IMR-90 (cell line): Measurements from ENCODE around the gene CLEC7A. TPM values are rescaled to one million over a fixed set of nuclear protein-coding genes. Genes with fewer than 3 reads are reported as not detected.

ENCODE experiments used
- ATAC-seq: fragments of 200-7000 bp; cut with Tn5 transposase; 2 replicates; pipeline ENCODE4 v1.9.1; 2020; ENCODE audit warnings: low read depth, mild to moderate bottlenecking, moderate library complexity
- BruUV-seq: library from RNA; stranded (reverse); fragments of 400-500 nt; replicated peaks from 2 replicates; lab custom pipeline; 2021; lab: Mats Ljungman, UMichigan
- CTCF ChIA-PET: fragments of 300-600 bp; formaldehyde crosslinking; extraction: SDS; loops from one replicate; lab custom pipeline; 2021; ENCODE audit warnings: antibody characterized with exemption; lab: Yijun Ruan, JAX
- POLR2A ChIA-PET: fragments of 300-600 bp; sonication (Branson Sonifier 250); formaldehyde crosslinking; loops from one replicate; lab custom pipeline; 2022; ENCODE audit warnings: antibody characterized with exemption; ENCODE audit not compliant: unreplicated experiment; lab: Charles Lee
- DNase-seq: peaks from one replicate; pipeline ENCODE4 v3.0.0; 2013
- H2AFZ ChIP-seq: replicated peaks from 2 replicates; pipeline ENCODE3; 2013; ENCODE audit warnings: low read length, mild to moderate bottlenecking; ENCODE audit not compliant: poor library complexity
- H2AK5ac ChIP-seq: 2 replicates; pipeline ENCODE4 v1.6.1; 2013; ENCODE audit warnings: low read depth, low read length, inconsistent platforms
- H2AK9ac ChIP-seq: replicated peaks from 2 replicates; pipeline ENCODE3; 2013; ENCODE audit warnings: mild to moderate bottlenecking, low read depth, low read length, moderate library complexity; ENCODE audit not compliant: poor library complexity
- H2BK120ac ChIP-seq: 2 replicates; pipeline ENCODE4 v1.6.1; 2013; ENCODE audit warnings: low read depth, low read length, inconsistent platforms
- H2BK15ac ChIP-seq: 3 replicates; pipeline ENCODE4 v1.6.1; 2013; ENCODE audit warnings: low read depth, low read length, inconsistent platforms
- H2BK20ac ChIP-seq: 2 replicates; pipeline ENCODE4 v1.6.1; 2013; ENCODE audit warnings: low read depth, mild to moderate bottlenecking, inconsistent platforms, low read length, moderate library complexity
- H2BK5ac ChIP-seq: 2 replicates; pipeline ENCODE4 v1.6.1; 2013; ENCODE audit warnings: mild to moderate bottlenecking, low read depth, low read length, inconsistent platforms; ENCODE audit not compliant: poor library complexity, severe bottlenecking
- H3K14ac ChIP-seq: replicated peaks from 2 replicates; pipeline ENCODE4 v1.6.1; 2013; ENCODE audit warnings: low read depth, low read length, inconsistent platforms
- H3K18ac ChIP-seq: 2 replicates; pipeline ENCODE4 v1.6.1; 2013; ENCODE audit warnings: low read depth, low read length, control low read depth
- H3K23ac ChIP-seq: 2 replicates; pipeline ENCODE4 v1.6.1; 2013; ENCODE audit warnings: low read depth, low read length, inconsistent platforms
- H3K27ac ChIP-seq: 2 replicates; pipeline ENCODE4 v1.5.1; 2013; ENCODE audit warnings: mild to moderate bottlenecking, control low read depth, low read length; ENCODE audit not compliant: insufficient read depth
- H3K27me3 ChIP-seq: 2 replicates; pipeline ENCODE4 v1.6.1; 2013; ENCODE audit warnings: low read length; ENCODE audit not compliant: control insufficient read depth, insufficient read depth
- H3K36me3 ChIP-seq: 2 replicates; pipeline ENCODE4 v1.6.1; 2013; ENCODE audit warnings: low read length, mixed read lengths; ENCODE audit not compliant: control insufficient read depth, insufficient read depth
- H3K4ac ChIP-seq: 2 replicates; pipeline ENCODE4 v1.6.1; 2013; ENCODE audit warnings: low read depth, low read length, inconsistent platforms
- H3K4me1 ChIP-seq: 2 replicates; pipeline ENCODE4 v1.6.1; 2013; ENCODE audit warnings: low read length, mixed read lengths; ENCODE audit not compliant: control insufficient read depth, insufficient read depth
- H3K4me2 ChIP-seq: 2 replicates; pipeline ENCODE4 v1.6.1; 2013; ENCODE audit warnings: low read depth, mild to moderate bottlenecking, control low read depth, low read length, moderate library complexity
- H3K4me3 ChIP-seq: 2 replicates; pipeline ENCODE4 v1.5.1; 2013; ENCODE audit warnings: low read depth, mild to moderate bottlenecking, control low read depth, low read length, moderate library complexity; ENCODE audit not compliant: insufficient read depth
- H3K56ac ChIP-seq: 2 replicates; pipeline ENCODE4 v1.6.1; 2013; ENCODE audit warnings: low read length, inconsistent platforms; ENCODE audit not compliant: insufficient read depth; ENCODE audit errors: extremely low read depth
- H3K79me1 ChIP-seq, 2 experiments: 2 replicates each; pipeline ENCODE4 v1.6.1; 2013; ENCODE audit warnings: low read length in 2 of 2, inconsistent platforms in 1 of 2, low read depth in 1 of 2
- H3K9ac ChIP-seq: 2 replicates; pipeline ENCODE4 v1.6.1; 2013; ENCODE audit warnings: low read depth, low read length, control low read depth
- H3K9me1 ChIP-seq: 2 replicates; pipeline ENCODE4 v1.6.1; 2013; ENCODE audit warnings: low read length, inconsistent platforms; ENCODE audit not compliant: insufficient read depth
- H3K9me3 ChIP-seq: 2 replicates; pipeline ENCODE4 v1.6.1; 2013; ENCODE audit warnings: low read length; ENCODE audit not compliant: control insufficient read depth, insufficient read depth
- H4K20me1 ChIP-seq: 2 replicates; pipeline ENCODE4 v1.6.1; 2013; ENCODE audit warnings: low read length, inconsistent platforms; ENCODE audit not compliant: insufficient read depth
- H4K5ac ChIP-seq: 2 replicates; pipeline ENCODE4 v1.6.1; 2013; ENCODE audit warnings: mild to moderate bottlenecking, low read depth, low read length, control low read depth
- H4K8ac ChIP-seq, 2 experiments: 2 replicates each; pipeline ENCODE4 v1.6.1; 2013; ENCODE audit warnings: low read depth in 2 of 2, low read length in 2 of 2, control low read depth in 1 of 2, inconsistent platforms in 1 of 2
- H4K91ac ChIP-seq: 2 replicates; pipeline ENCODE4 v1.6.1; 2013; ENCODE audit warnings: low read depth, low read length, inconsistent platforms; ENCODE audit not compliant: insufficient read depth
- BHLHE40 ChIP-seq: fragments of 150-350 bp; IDR thresholded peaks from 2 replicates; pipeline ENCODE4 v1.6.1; 2016; ENCODE audit warnings: mild to moderate bottlenecking, low read depth, low read length
- CHD1 ChIP-seq: IDR thresholded peaks from 2 replicates; pipeline ENCODE4 v1.6.1; 2012; ENCODE audit warnings: low read depth, low read length, improper control_type of control experiment
- CTCF ChIP-seq: conservative IDR thresholded peaks from 2 replicates; pipeline ENCODE4 v1.5.1; 2012; ENCODE audit warnings: mild to moderate bottlenecking, low read depth, low read length, improper control_type of control experiment
- FOS ChIP-seq: fragments of 150-350 bp; IDR thresholded peaks from 2 replicates; pipeline ENCODE4 v1.6.1; 2016; ENCODE audit warnings: low read depth, low read length
- MXI1 ChIP-seq: IDR thresholded peaks from 2 replicates; pipeline ENCODE4 v1.6.1; 2012; ENCODE audit warnings: low read depth, mild to moderate bottlenecking, low read length, moderate library complexity, borderline replicate concordance
- POLR2A ChIP-seq: IDR thresholded peaks from 2 replicates; pipeline ENCODE4 v1.6.1; 2012; ENCODE audit warnings: mild to moderate bottlenecking, low read depth, low read length
- RFX5 ChIP-seq: IDR thresholded peaks from 2 replicates; pipeline ENCODE4 v1.8.0; 2012; ENCODE audit warnings: low read depth, mild to moderate bottlenecking, low read length, moderate library complexity
- SMC3 ChIP-seq: fragments of 150-350 bp; IDR thresholded peaks from 2 replicates; pipeline ENCODE4 v1.6.1; 2016; ENCODE audit warnings: low read depth, mild to moderate bottlenecking, antibody characterized with exemption, low read length, moderate library complexity
- USF2 ChIP-seq: fragments of 150-350 bp; IDR thresholded peaks from 2 replicates; pipeline ENCODE4 v1.6.1; 2017; ENCODE audit warnings: mild to moderate bottlenecking, antibody characterized with exemption, low read length, low read depth
- whole genome bisulfite sequencing, 2 experiments: methylation state at CpG; one replicate each; pipeline versions ENCODE4 v1.1.5 to v1.1.7; 2013; ENCODE audit warnings: missing lambda C conversion rate in 2 of 2; ENCODE audit not compliant: insufficient read length in 1 of 2; ENCODE audit errors: extremely low coverage in 2 of 2; 5-methylcytosine and 5-hydroxymethylcytosine counted together
- dilution Hi-C: fragments of 300-500 bp; cut with HindIII; formaldehyde crosslinking; loops from one replicate; pipeline ENCODE4 v1.14.3; 2018; ENCODE audit warnings: low sequenced_read_pairs; ENCODE audit not compliant: unreplicated experiment
- in situ Hi-C: fragments of 300-500 bp; cut with MboI; formaldehyde crosslinking; loops from 3 replicates; pipeline ENCODE4 v1.14.3; 2019; ENCODE audit warnings: low sequenced_read_pairs, inconsistent platforms, mixed read lengths
- intact Hi-C: fragments of 100-400 bp; cut with micrococcal nuclease; formaldehyde crosslinking; loops from 2 replicates; pipeline ENCODE4 v1.10.0; 2022
- polyA plus RNA-seq, 3 experiments: library from polyadenylated mRNA; depleted of rRNA; stranded (reverse); fragments of >200 nt; gene quantifications; 2 replicates each; pipeline ENCODE4 v1.2.3, GENCODE V29; 2012; ENCODE audit warnings: low replicate concordance in 1 of 3
- total RNA-seq: library from RNA; depleted of rRNA; stranded (reverse); fragments of >200 nt; gene quantifications from 2 replicates; pipeline ENCODE4 v1.2.3, GENCODE V29; 2012

Gene CLEC7A
- total and polyA plus RNA-seq, 2 of the 4 experiments (the other 2 are of a cell fraction): not detected

- Histone ChIP-seq H3K23ac (no peak overlapping the region), H2BK15ac (no peak overlapping the region), H4K91ac (no peak overlapping the region), H2BK20ac (no peak overlapping the region), H3K18ac (no peak overlapping the region), H3K14ac (no peak overlapping the region), H4K20me1 (no peaks in the 10 kb centered on the region), H3K4ac (no peak overlapping the region), H2AK9ac (no peak overlapping the region), H2AFZ (no peak overlapping the region), H3K9ac (no peak overlapping the region), H2AK5ac (no peak overlapping the region), H2BK5ac (no peak overlapping the region), H3K36me3 (no peaks in the 10 kb centered on the region), H3K79me1 (no peaks in the 10 kb centered on the region), H3K4me2 (no peak overlapping the region), H3K27me3 (no peaks in the 10 kb centered on the region), H3K27ac (no peak overlapping the region), H4K5ac (no peak overlapping the region), H3K4me3 (no peak overlapping the region), H3K56ac (no peak overlapping the region), H2BK120ac (no peak overlapping the region), H4K8ac (no peak overlapping the region), H3K4me1 (no peaks in the 10 kb centered on the region), H3K9me1 (no peaks in the 10 kb centered on the region), H3K9me3 (no peaks in the 10 kb centered on the region)
- no peak for TF ChIP-seq CHD1
- no peak for TF ChIP-seq SMC3
- no peak for TF ChIP-seq CTCF
- TF ChIP-seq USF2: no peak
- TF ChIP-seq FOS: no peak
- TF ChIP-seq BHLHE40: no peak
- TF ChIP-seq MXI1: no peak
- TF ChIP-seq POLR2A: no peak
- TF ChIP-seq RFX5: no peak
- in situ Hi-C loops (no loop called here), dilution Hi-C loops (no loop called here), intact Hi-C loops (no loop called here)
- ChIA-PET CTCF (no interaction called here), POLR2A (no interaction called here)
- no TSS peak for BruUV-seq
- ATAC-seq (no peak), DNase-seq (no peak)
- no CpG with 5 or more reads among the region's 7 CpGs for WGBS, 2 experiments
Measured at GRCh38 chr12:10121278-10121677, 8.7 kb downstream of the CLEC7A start.
